ENCODE measurements around the gene HCFC1R1.
A peak's percentile ranks its signal among the peaks of the same experiment; 100 is the strongest.

Gene HCFC1R1

GRCh38 chr16:3022684-3023414 is 893 bp downstream of the HCFC1R1 start:
- no peaks in the 10 kb centered on the region for H3K9me3 ChIP-seq (ENCODE audit: control insufficient read depth, insufficient read depth, low read depth, low read length)
- peak overlapping the region; percentile 94 for H3K4me3 ChIP-seq (ENCODE audit: low read depth, low read length)
- H3K9ac ChIP-seq (ENCODE audit: low read length), result peak overlapping the region; percentile 98
- no peaks in the 10 kb centered on the region for H3K27me3 ChIP-seq (ENCODE audit: control insufficient read depth, insufficient read depth, low read length)
- H3K36me3 ChIP-seq (ENCODE audit: control insufficient read depth, insufficient read depth, low read length), result peaks cover 36% of the 10 kb centered on the region
- H3K4me1 ChIP-seq (ENCODE audit: control insufficient read depth, insufficient read depth, low read length), result peaks cover 28% of the 10 kb centered on the region
- H3K27ac ChIP-seq (ENCODE audit: low read depth, low read length), result peak overlapping the region; percentile 99

GRCh38 chr16:3022208-3022683 is 1.5 kb downstream of the HCFC1R1 start:
- peak overlapping the region; percentile 99 for H3K27ac ChIP-seq (ENCODE audit: low read depth, low read length)
- H3K4me3 ChIP-seq (ENCODE audit: low read depth, low read length), result peak overlapping the region; percentile 94
- no peaks in the 10 kb centered on the region for H3K9me3 ChIP-seq (ENCODE audit: control insufficient read depth, insufficient read depth, low read depth, low read length)
- peaks cover 22% of the 10 kb centered on the region for H3K4me1 ChIP-seq (ENCODE audit: control insufficient read depth, insufficient read depth, low read length)
- H3K9ac ChIP-seq (ENCODE audit: low read length), result peak overlapping the region; percentile 98
- no peaks in the 10 kb centered on the region for H3K27me3 ChIP-seq (ENCODE audit: control insufficient read depth, insufficient read depth, low read length)
- H3K36me3 ChIP-seq (ENCODE audit: control insufficient read depth, insufficient read depth, low read length), result peaks cover 34% of the 10 kb centered on the region

- H3K9me3 ChIP-seq (ENCODE audit: control insufficient read depth, insufficient read depth, low read depth, low read length), result no peaks in the 10 kb centered on the region
- peak overlapping the region; percentile 94 for H3K4me3 ChIP-seq (ENCODE audit: low read depth, low read length)
- H3K36me3 ChIP-seq (ENCODE audit: control insufficient read depth, insufficient read depth, low read length), result peaks cover 27% of the 10 kb centered on the region
- peaks cover 22% of the 10 kb centered on the region for H3K4me1 ChIP-seq (ENCODE audit: control insufficient read depth, insufficient read depth, low read length)
- peak overlapping the region; percentile 98 for H3K9ac ChIP-seq (ENCODE audit: low read length)
- H3K27me3 ChIP-seq (ENCODE audit: control insufficient read depth, insufficient read depth, low read length), result no peaks in the 10 kb centered on the region
- H3K27ac ChIP-seq (ENCODE audit: low read depth, low read length), result peak overlapping the region; percentile 99
Observed at GRCh38 chr16:3021449-3022207, 2.1 kb downstream of the HCFC1R1 start.

GRCh38 chr16:3020604-3021448 is 2.9 kb downstream of the HCFC1R1 start:
- Histone ChIP-seq H3K9ac (ENCODE audit: low read length) (peak overlapping the region; percentile 98), H3K36me3 (ENCODE audit: control insufficient read depth, insufficient read depth, low read length) (peaks cover 25% of the 10 kb centered on the region), H3K4me3 (ENCODE audit: low read depth, low read length) (peak overlapping the region; percentile 94), H3K27ac (ENCODE audit: low read depth, low read length) (peak overlapping the region; percentile 99), H3K9me3 (ENCODE audit: control insufficient read depth, insufficient read depth, low read depth, low read length) (no peaks in the 10 kb centered on the region), H3K4me1 (ENCODE audit: control insufficient read depth, insufficient read depth, low read length) (peaks cover 27% of the 10 kb centered on the region), H3K27me3 (ENCODE audit: control insufficient read depth, insufficient read depth, low read length) (no peaks in the 10 kb centered on the region)

- Histone ChIP-seq H3K9me3 (ENCODE audit: control insufficient read depth, insufficient read depth, low read depth, low read length) (no peaks in the 10 kb centered on the region), H3K4me3 (ENCODE audit: low read depth, low read length) (peak within 1 kb of the TSS; percentile 94), H3K4me1 (ENCODE audit: control insufficient read depth, insufficient read depth, low read length) (peaks cover 31% of the 10 kb centered on the region), H3K27ac (ENCODE audit: low read depth, low read length) (peak within 1 kb of the TSS; percentile 99), H3K27me3 (ENCODE audit: control insufficient read depth, insufficient read depth, low read length) (no peaks in the 10 kb centered on the region), H3K9ac (ENCODE audit: low read length) (peak within 1 kb of the TSS; percentile 98), H3K36me3 (ENCODE audit: control insufficient read depth, insufficient read depth, low read length) (peaks cover 24% of the 10 kb centered on the region)
Observed at GRCh38 chr16:3020247-3020603, 3.5 kb downstream of the HCFC1R1 start, which contains the start of gene TNFRSF12A. TNFRSF12A (plus strand) TSS chr16:3020368; CDS start chr16:3020398, 30 bp downstream.

- H3K9me3 ChIP-seq (ENCODE audit: control insufficient read depth, insufficient read depth, low read depth, low read length), result no peaks in the 10 kb centered on the region
- peaks cover 29% of the 10 kb centered on the region for H3K36me3 ChIP-seq (ENCODE audit: control insufficient read depth, insufficient read depth, low read length)
- H3K27me3 ChIP-seq (ENCODE audit: control insufficient read depth, insufficient read depth, low read length), result no peaks in the 10 kb centered on the region
- H3K9ac ChIP-seq (ENCODE audit: low read length), result peak overlapping the region; percentile 84
- peak overlapping the region; percentile 45; the same call in 1 of the 2 replicates for H3K27ac ChIP-seq (ENCODE audit: low read depth, low read length)
- peak overlapping the region; percentile 94 for H3K4me3 ChIP-seq (ENCODE audit: low read depth, low read length)
- peaks cover 31% of the 10 kb centered on the region for H3K4me1 ChIP-seq (ENCODE audit: control insufficient read depth, insufficient read depth, low read length)
Observed at GRCh38 chr16:3019594-3020246, 4.0 kb downstream of the HCFC1R1 start.

GRCh38 chr16:3017794-3018506 is 5.8 kb downstream of the HCFC1R1 start, which contains the start of gene CLDN6:
CLDN6 (minus strand) TSS chr16:3018183; CDS start chr16:3016021, 2,162 bp downstream.
- peak within 1 kb of the TSS; percentile 98 for H3K27ac ChIP-seq (ENCODE audit: low read depth, low read length)
- H3K27me3 ChIP-seq (ENCODE audit: control insufficient read depth, insufficient read depth, low read length), result peaks cover 14% of the 10 kb centered on the region
- no peaks in the 10 kb centered on the region for H3K9me3 ChIP-seq (ENCODE audit: control insufficient read depth, insufficient read depth, low read depth, low read length)
- peaks cover 46% of the 10 kb centered on the region for H3K4me1 ChIP-seq (ENCODE audit: control insufficient read depth, insufficient read depth, low read length)
- peak within 1 kb of the TSS; percentile 86 for H3K4me3 ChIP-seq (ENCODE audit: low read depth, low read length)
- H3K36me3 ChIP-seq (ENCODE audit: control insufficient read depth, insufficient read depth, low read length), result peaks cover 28% of the 10 kb centered on the region
- peak within 1 kb of the TSS; percentile 96 for H3K9ac ChIP-seq (ENCODE audit: low read length)

GRCh38 chr16:3017344-3017743 is 6.4 kb downstream of the HCFC1R1 start:
- Histone ChIP-seq H3K27me3 (ENCODE audit: control insufficient read depth, insufficient read depth, low read length) (peaks cover 20% of the 10 kb centered on the region), H3K4me3 (ENCODE audit: low read depth, low read length) (peak overlapping the region; percentile 86), H3K9me3 (ENCODE audit: control insufficient read depth, insufficient read depth, low read depth, low read length) (no peaks in the 10 kb centered on the region), H3K27ac (ENCODE audit: low read depth, low read length) (peak overlapping the region; percentile 98), H3K4me1 (ENCODE audit: control insufficient read depth, insufficient read depth, low read length) (peaks cover 44% of the 10 kb centered on the region), H3K36me3 (ENCODE audit: control insufficient read depth, insufficient read depth, low read length) (peaks cover 23% of the 10 kb centered on the region), H3K9ac (ENCODE audit: low read length) (peak overlapping the region; percentile 96)

- H3K9me3 ChIP-seq (ENCODE audit: control insufficient read depth, insufficient read depth, low read depth, low read length), result no peaks in the 10 kb centered on the region
- H3K27me3 ChIP-seq (ENCODE audit: control insufficient read depth, insufficient read depth, low read length), result peaks cover 29% of the 10 kb centered on the region
- no peak overlapping the region for H3K9ac ChIP-seq (ENCODE audit: low read length)
- peak overlapping the region; percentile 22 for H3K4me3 ChIP-seq (ENCODE audit: low read depth, low read length)
- peaks cover 16% of the 10 kb centered on the region for H3K36me3 ChIP-seq (ENCODE audit: control insufficient read depth, insufficient read depth, low read length)
- peaks cover 46% of the 10 kb centered on the region for H3K4me1 ChIP-seq (ENCODE audit: control insufficient read depth, insufficient read depth, low read length)
- no peak overlapping the region for H3K27ac ChIP-seq (ENCODE audit: low read depth, low read length)
Observed at GRCh38 chr16:3015865-3016521, 7.7 kb downstream of the HCFC1R1 start.

All from HUES6 (cell line).